Right lobe of liver (tissue), 6 donors: ENCODE data around the gene KCNB1. TPM values are rescaled to one million over a fixed set of nuclear protein-coding genes. Genes with fewer than 3 reads are reported as not detected.
A peak's percentile ranks its signal among the peaks of the same experiment; 100 is the strongest.

Experiments used
- ATAC-seq, 4 donors: fragments of 200-7000 bp; cut with Tn5 transposase; one replicate each; pipeline ENCODE4 v1.9.1; 2020; ENCODE audit warnings: mild to moderate bottlenecking in 4 of 4, moderate library complexity in 4 of 4
- DNase-seq, 3 donors: peaks; one replicate each; pipeline ENCODE4 v3.0.0-alpha.2; 2020
- H3K27ac ChIP-seq, 3 donors: fragments of 200-600 bp; one replicate each; pipeline ENCODE4 v1.8.0; 2022
- H3K27me3 ChIP-seq, 2 donors: fragments of 200-600 bp; one replicate each; pipeline ENCODE4 v1.8.0; 2022
- H3K36me3 ChIP-seq, 4 donors: fragments of 200-600 bp; sonication (generic) in 1 of 4; one replicate each; pipeline versions ENCODE4 v1.5.1 to v1.8.0; 2017 to 2022; ENCODE audit warnings: control low read depth in 1 of 4
- H3K4me1 ChIP-seq, 4 donors: fragments of 200-600 bp; sonication (generic) in 1 of 4; one replicate each; pipeline versions ENCODE4 v1.5.1 to v1.8.0; 2017 to 2022; ENCODE audit warnings: control low read depth in 1 of 4
- H3K4me3 ChIP-seq, 3 donors: fragments of 200-600 bp; one replicate each; pipeline ENCODE4 v1.8.0; 2022
- H3K9me3 ChIP-seq, 4 donors: fragments of 200-600 bp; sonication (generic) in 1 of 4; one replicate each; pipeline versions ENCODE4 v1.5.1 to v1.8.0; 2017 to 2022; ENCODE audit warnings: control low read depth in 1 of 4
- POLR2A ChIP-seq: fragments of 450-650 bp; IDR thresholded peaks from one replicate; pipeline ENCODE4 v1.6.1; 2017; ENCODE audit warnings: antibody characterized with exemption, mild to moderate bottlenecking
- WGBS: methylation state at CpG from one replicate; pipeline ENCODE4 v1.1.6; 2018; ENCODE audit warnings: low coverage, low lambda C conversion rate; ENCODE audit not compliant: insufficient coverage; ENCODE audit errors: missing lambda C conversion rate; 5-methylcytosine and 5-hydroxymethylcytosine counted together
- intact Hi-C, 2 donors: fragments of 100-400 bp; cut with DNase I; formaldehyde crosslinking; loops; one replicate each; pipeline versions ENCODE4 v1.11.2 to v1.14.1; 2022
- total RNA-seq, 6 experiments: library from RNA; depleted of rRNA in 2 of 6; stranded (reverse); fragments of >200 nt in 2 of 6; fragmentation: NEBNext Ultra II Directional in 3 of 6; extraction: Animal tissue kit (Norgen Biotek cat#: 25700) in 3 of 6; gene quantifications; one replicate each; pipeline versions ENCODE4 v1.1.0 to v1.2.4, GENCODE V29; 2016 to 2023
- TF ChIP-seq, protein P1 (sequence below), 4 donors: fragments of 200-600 bp in 3 of 4; fragments of 450-650 bp in 1 of 4; IDR thresholded peaks; one replicate each; pipeline versions ENCODE4 v1.5.1 to v1.8.0; 2016 to 2022; ENCODE audit warnings: antibody characterized with exemption in 4 of 4, mild to moderate bottlenecking in 2 of 4
- donor health status: DM: no; HTN: yes; CAD: no.
- donor health status: DM: no; HTN: no; CAD: no.
- donor health status: DM: no; HTN: no; CAD: no.
- donor health status: DM: no; HTN: yes; CAD: no.
- donor health status: DM: no; HTN: yes; CAD: no.

KCNB1 gene
- total RNA-seq, 6 experiments from 2014 or later: 1.5 to 8.2 (median 3.8) TPM

- intact Hi-C loops: no loop called here
- Histone ChIP-seq H3K27ac (no peak overlapping the region), H3K4me1 (peaks cover 0 to 30% (median 0%) of the 10 kb centered on the region in 4 donors), H3K4me3 (no peak overlapping the region), H3K9me3 (no peaks in the 10 kb centered on the region), H3K36me3 (no peaks in the 10 kb centered on the region), H3K27me3 (no peaks in the 10 kb centered on the region)
- TF ChIP-seq, protein P1, sequence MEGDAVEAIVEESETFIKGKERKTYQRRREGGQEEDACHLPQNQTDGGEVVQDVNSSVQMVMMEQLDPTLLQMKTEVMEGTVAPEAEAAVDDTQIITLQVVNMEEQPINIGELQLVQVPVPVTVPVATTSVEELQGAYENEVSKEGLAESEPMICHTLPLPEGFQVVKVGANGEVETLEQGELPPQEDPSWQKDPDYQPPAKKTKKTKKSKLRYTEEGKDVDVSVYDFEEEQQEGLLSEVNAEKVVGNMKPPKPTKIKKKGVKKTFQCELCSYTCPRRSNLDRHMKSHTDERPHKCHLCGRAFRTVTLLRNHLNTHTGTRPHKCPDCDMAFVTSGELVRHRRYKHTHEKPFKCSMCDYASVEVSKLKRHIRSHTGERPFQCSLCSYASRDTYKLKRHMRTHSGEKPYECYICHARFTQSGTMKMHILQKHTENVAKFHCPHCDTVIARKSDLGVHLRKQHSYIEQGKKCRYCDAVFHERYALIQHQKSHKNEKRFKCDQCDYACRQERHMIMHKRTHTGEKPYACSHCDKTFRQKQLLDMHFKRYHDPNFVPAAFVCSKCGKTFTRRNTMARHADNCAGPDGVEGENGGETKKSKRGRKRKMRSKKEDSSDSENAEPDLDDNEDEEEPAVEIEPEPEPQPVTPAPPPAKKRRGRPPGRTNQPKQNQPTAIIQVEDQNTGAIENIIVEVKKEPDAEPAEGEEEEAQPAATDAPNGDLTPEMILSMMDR (IDR thresholded peaks at IDR 0.05): no peak
- no peak for TF ChIP-seq POLR2A
- WGBS: 47% methylated on average over 3 of the region's 6 CpGs
- DNase-seq (no peak), ATAC-seq (no peak)
Observed at GRCh38 chr20:49447364-49447763, 35.1 kb downstream of the KCNB1 start.

DNA sequence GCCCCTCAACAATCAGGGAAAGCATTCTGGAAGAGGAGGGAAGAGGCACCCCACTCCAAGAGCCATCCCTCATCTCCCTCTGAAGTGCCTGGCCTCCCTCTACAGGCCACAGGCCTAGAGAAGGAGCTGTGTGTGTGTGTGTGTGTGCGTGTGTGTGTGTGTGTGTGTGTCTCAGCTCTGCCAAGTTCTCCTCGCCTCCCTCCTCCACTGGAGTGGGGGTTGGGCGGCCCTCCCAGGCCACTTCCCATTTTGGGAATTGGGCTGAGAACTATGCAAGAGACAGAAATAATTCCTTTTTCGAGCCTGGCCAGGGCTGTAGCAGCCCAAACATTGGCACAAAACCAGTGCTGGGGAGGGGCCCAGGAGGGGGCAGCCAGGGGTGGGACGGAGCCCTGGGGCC, 35.7 kb downstream of the KCNB1 start:
- Histone ChIP-seq H3K27ac (no peak overlapping the region), H3K4me1 (peaks cover 0 to 25% (median 0%) of the 10 kb centered on the region in 4 donors), H3K9me3 (no peaks in the 10 kb centered on the region), H3K36me3 (no peaks in the 10 kb centered on the region), H3K4me3 (no peak overlapping the region), H3K27me3 (no peaks in the 10 kb centered on the region)
- ATAC-seq (peak in 3 of 4 donors; percentile 7 to 36 (median 9)), DNase-seq (peak in 2 of 3 donors; percentile 43 to 60)
- intact Hi-C loops: no loop called here
- 17% methylated on average over 2 of the region's 5 CpGs for WGBS
- TF ChIP-seq, protein P1 (IDR thresholded peaks at IDR 0.05): no peak
- TF ChIP-seq POLR2A: no peak

DNA sequence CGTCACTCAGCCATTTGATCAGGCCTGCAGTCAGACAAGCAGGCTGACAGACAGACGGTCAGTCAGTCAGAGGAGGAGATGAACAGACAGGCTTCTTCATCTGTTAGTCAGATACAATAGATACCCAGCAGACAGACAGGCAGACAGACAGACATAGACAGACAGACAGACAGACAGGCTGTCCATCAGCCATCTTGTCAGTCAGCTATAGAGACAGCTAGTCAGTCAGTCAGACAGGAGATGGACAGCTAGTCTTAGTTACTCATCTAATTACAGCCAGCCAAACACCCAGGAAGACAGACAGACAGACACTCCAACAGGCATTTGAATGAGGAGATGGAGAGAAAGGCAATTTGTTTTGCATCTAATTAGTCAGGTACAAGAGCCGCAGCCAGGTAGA, 36.4 kb downstream of the KCNB1 start:
- no peaks in the 10 kb centered on the region for H3K36me3 ChIP-seq
- H3K27ac ChIP-seq: no peak overlapping the region
- no peaks in the 10 kb centered on the region for H3K27me3 ChIP-seq
- 94% methylated on average over 2 of the region's 3 CpGs for WGBS
- intact Hi-C loops: no loop called here
- H3K4me3 ChIP-seq: no peak overlapping the region
- ATAC-seq (no peak), DNase-seq (no peak)
- no peaks in the 10 kb centered on the region for H3K9me3 ChIP-seq
- H3K4me1 ChIP-seq: peaks cover 0 to 24% (median 0%) of the 10 kb centered on the region in 4 donors
- TF ChIP-seq, protein P1 (IDR thresholded peaks at IDR 0.05): no peak
- TF ChIP-seq POLR2A: no peak

- no peak for DNase-seq
Observed at GRCh38 chr20:49445176-49445575, 37.3 kb downstream of the KCNB1 start.

More at GRCh38 chr20:49445176-49445575, 37.3 kb downstream of the KCNB1 start:
- peak in 2 of 4 donors; percentile 22 to 59 for ATAC-seq
- peak overlapping the region in 1 of 3 donors; percentile 43 for H3K27ac ChIP-seq
- 34% methylated on average over 2 of the region's 5 CpGs for WGBS
- H3K27me3 ChIP-seq: no peaks in the 10 kb centered on the region
- no peaks in the 10 kb centered on the region for H3K36me3 ChIP-seq
- no peaks in the 10 kb centered on the region for H3K9me3 ChIP-seq
- intact Hi-C loops: no loop called here
- H3K4me1 ChIP-seq: peaks cover 0 to 24% (median 0%) of the 10 kb centered on the region in 4 donors
- TF ChIP-seq, protein P1 (IDR thresholded peaks at IDR 0.05): no peak
- TF ChIP-seq POLR2A: no peak
- H3K4me3 ChIP-seq: no peak overlapping the region
